Smooth muscle cell (in vitro differentiated cells): ENCODE measurements around the gene STAU1. TPM values are rescaled to one million over a fixed set of nuclear protein-coding genes. Genes with fewer than 3 reads are reported as not detected.

Source experiments
- DNase-seq: peaks from one replicate; lab custom pipeline; 2025; ENCODE audit not compliant: unreplicated experiment; lab: John Stamatoyannopoulos, UW
- H2AFZ ChIP-seq: fragments of 200-600 bp; sonication (generic); 2 replicates; pipeline ENCODE4 v1.6.0; 2016; ENCODE audit warnings: antibody characterized with exemption, low read depth, mild to moderate bottlenecking
- H3F3A ChIP-seq: fragments of 200-600 bp; sonication (generic); 2 replicates; pipeline ENCODE4 v1.6.0; 2017; ENCODE audit warnings: antibody characterized with exemption, low read depth
- H3K27ac ChIP-seq: fragments of 200-600 bp; sonication (generic); 2 replicates; pipeline ENCODE4 v1.5.1; 2016; ENCODE audit warnings: low read depth, mild to moderate bottlenecking
- H3K27me3 ChIP-seq: fragments of 200-600 bp; sonication (generic); 2 replicates; pipeline ENCODE4 v1.6.1; 2016; ENCODE audit warnings: low read depth, mild to moderate bottlenecking
- H3K36me3 ChIP-seq: fragments of 200-600 bp; sonication (generic); 2 replicates; pipeline ENCODE4 v1.5.1; 2016; ENCODE audit warnings: low read depth
- H3K4me1 ChIP-seq: fragments of 200-600 bp; sonication (generic); 2 replicates; pipeline ENCODE4 v1.5.1; 2016; ENCODE audit warnings: low read depth
- H3K4me2 ChIP-seq: fragments of 200-600 bp; sonication (generic); 2 replicates; pipeline ENCODE4 v1.6.0; 2016; ENCODE audit warnings: mild to moderate bottlenecking
- H3K4me3 ChIP-seq: fragments of 200-600 bp; sonication (generic); 2 replicates; pipeline ENCODE4 v1.5.1; 2016; ENCODE audit warnings: mild to moderate bottlenecking
- H3K79me2 ChIP-seq: fragments of 200-600 bp; sonication (generic); 2 replicates; pipeline ENCODE4 v1.6.0; 2016; ENCODE audit warnings: low read depth, mild to moderate bottlenecking
- H3K9ac ChIP-seq: fragments of 200-600 bp; sonication (generic); 2 replicates; pipeline ENCODE4 v1.6.0; 2016; ENCODE audit warnings: low read depth
- H3K9me3 ChIP-seq: fragments of 200-600 bp; sonication (generic); replicated peaks from 2 replicates; pipeline ENCODE4 v1.5.1; 2016; ENCODE audit warnings: low read depth
- H4K20me1 ChIP-seq: fragments of 200-600 bp; sonication (generic); 2 replicates; pipeline ENCODE4 v1.6.0; 2016; ENCODE audit warnings: low read depth
- CTCF ChIP-seq: fragments of 200-600 bp; sonication (generic); IDR thresholded peaks from 2 replicates; pipeline ENCODE4 v1.5.1; 2017; ENCODE audit warnings: borderline replicate concordance, mild to moderate bottlenecking, antibody characterized with exemption; ENCODE audit not compliant: insufficient read depth, poor library complexity, severe bottlenecking
- WGBS: methylation state at CpG from one replicate; pipeline ENCODE4 v1.1.7; 2016; ENCODE audit warnings: low lambda C conversion rate; 5-methylcytosine and 5-hydroxymethylcytosine counted together
- polyA plus RNA-seq: library from polyadenylated mRNA; unstranded; fragments of >200 nt; fragmentation: Nextera tagmentation; extraction: Ambion mirVana; gene quantifications from 2 replicates; pipeline ENCODE4 v1.2.1, GENCODE V29; 2016
- total RNA-seq: library from RNA; depleted of rRNA; stranded (reverse); fragments of >200 nt; gene quantifications from 2 replicates; pipeline ENCODE4 v1.2.3, GENCODE V29; 2014

Gene STAU1
- total and polyA plus RNA-seq, 2 experiments from 2014 or later, result 42.2 to 45.1 TPM

DNA sequence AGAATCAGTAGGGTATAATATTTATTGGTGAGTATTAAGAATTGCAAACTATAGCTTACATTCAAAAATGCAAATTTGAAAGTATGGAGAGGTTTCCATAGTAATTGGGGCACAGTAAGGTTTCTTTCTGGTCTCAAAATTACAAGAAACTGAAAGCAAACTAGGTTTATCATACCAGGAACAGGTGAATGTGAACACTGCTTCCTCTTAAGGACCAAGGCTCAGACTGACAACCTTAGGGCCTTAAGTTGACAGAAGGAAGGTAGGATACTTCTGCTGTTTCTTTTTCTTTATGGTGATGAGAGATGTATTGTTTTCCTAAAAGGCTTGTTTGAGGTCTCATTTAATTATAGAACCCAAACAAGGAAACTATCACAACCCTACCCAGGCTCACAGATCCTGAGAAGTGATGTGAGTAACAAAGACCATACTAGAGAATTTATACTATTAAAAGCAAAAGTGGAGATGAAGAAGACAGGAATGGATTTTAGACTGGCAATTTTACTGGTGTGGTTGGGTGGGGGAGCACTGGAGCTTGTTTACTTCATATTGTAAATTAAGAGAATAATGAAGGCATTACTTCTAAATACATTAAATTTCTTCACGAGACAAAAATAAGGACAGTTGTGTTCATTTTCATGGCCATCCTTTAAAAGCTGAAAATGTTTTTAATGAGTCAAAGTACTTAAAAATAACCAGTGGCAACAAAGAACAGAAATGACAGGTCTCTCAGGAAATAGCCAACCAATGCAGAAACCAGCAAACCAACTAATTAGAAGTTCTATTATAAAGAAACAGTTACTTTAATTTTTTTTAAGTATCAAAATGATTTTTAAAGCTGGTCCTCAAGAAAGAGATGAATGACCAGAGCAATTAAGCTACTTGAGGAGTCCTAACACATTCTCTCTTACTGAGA is 21.3 kb downstream of the STAU1 start:
- no peaks in the 10 kb centered on the region for H3K9me3 ChIP-seq
- H4K20me1 ChIP-seq, result peaks cover 97% of the 10 kb centered on the region
- H3K27ac ChIP-seq, result no peak overlapping the region
- H3K4me2 ChIP-seq, result no peak overlapping the region
- peaks cover 4% of the 10 kb centered on the region for H3K36me3 ChIP-seq
- no peak overlapping the region for H2AFZ ChIP-seq
- H3F3A ChIP-seq, result no peaks in the 10 kb centered on the region
- H3K4me1 ChIP-seq, result no peaks in the 10 kb centered on the region
- no peak for TF ChIP-seq CTCF
- DNase-seq, result no peak
- no peaks in the 10 kb centered on the region for H3K27me3 ChIP-seq
- H3K79me2 ChIP-seq, result peaks cover 97% of the 10 kb centered on the region
- WGBS, result 97% methylated on average over 1 of the region's 1 CpG
- H3K9ac ChIP-seq, result no peak overlapping the region
- no peak overlapping the region for H3K4me3 ChIP-seq

GRCh38 chr20:49165611-49166010 is 22.5 kb downstream of the STAU1 start:
- Histone ChIP-seq H4K20me1 (peaks cover 97% of the 10 kb centered on the region), H3K4me1 (no peaks in the 10 kb centered on the region), H2AFZ (no peak overlapping the region), H3K9ac (no peak overlapping the region), H3K4me3 (no peak overlapping the region), H3K4me2 (no peak overlapping the region), H3K36me3 (peaks cover 4% of the 10 kb centered on the region), H3K9me3 (no peaks in the 10 kb centered on the region), H3K27me3 (no peaks in the 10 kb centered on the region), H3K27ac (no peak overlapping the region), H3K79me2 (peaks cover 97% of the 10 kb centered on the region), H3F3A (no peaks in the 10 kb centered on the region)
- no peak for TF ChIP-seq CTCF
- 97% methylated on average over 5 of the region's 5 CpGs for WGBS
- no peak for DNase-seq

DNA sequence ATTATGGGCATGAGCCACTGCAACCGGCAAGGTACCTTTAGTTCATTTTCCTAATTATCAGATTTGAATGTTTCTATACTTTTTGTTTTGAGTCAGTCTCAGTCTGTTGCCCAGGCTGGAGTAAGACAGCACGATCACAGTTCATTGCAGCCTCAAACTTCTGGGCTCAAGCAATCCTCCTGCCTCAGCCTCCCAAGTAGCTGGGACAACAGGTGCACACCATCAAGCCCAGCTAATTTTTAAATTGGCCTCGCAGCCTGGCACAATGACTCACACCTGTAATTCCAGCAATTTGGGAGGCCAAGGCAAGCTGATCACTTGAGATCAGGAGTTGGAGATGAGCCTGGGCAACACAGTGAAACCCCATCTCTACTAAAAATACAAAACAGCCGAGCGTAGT is 24.4 kb downstream of the STAU1 start:
- no peak overlapping the region for H3K4me3 ChIP-seq
- H3K9me3 ChIP-seq, result no peaks in the 10 kb centered on the region
- no peaks in the 10 kb centered on the region for H3K4me1 ChIP-seq
- no peak overlapping the region for H2AFZ ChIP-seq
- H3K4me2 ChIP-seq, result no peak overlapping the region
- H3K79me2 ChIP-seq, result peaks cover 98% of the 10 kb centered on the region
- TF ChIP-seq CTCF, result no peak
- H3K36me3 ChIP-seq, result peaks cover 4% of the 10 kb centered on the region
- no peak overlapping the region for H3K27ac ChIP-seq
- H4K20me1 ChIP-seq, result peaks cover 97% of the 10 kb centered on the region
- H3K9ac ChIP-seq, result no peak overlapping the region
- no peak for DNase-seq
- no peaks in the 10 kb centered on the region for H3K27me3 ChIP-seq
- WGBS, result 98% methylated on average over 5 of the region's 5 CpGs
- H3F3A ChIP-seq, result no peaks in the 10 kb centered on the region
